Stimulated activated naive CD8-positive, alpha-beta T cell treated with anti-CD3 and anti-CD28 coated beads, Interleukin-15, Interleukin-2, amounts not matched to agents 100 U/mL and 50 U/mL, for 24 hours (primary cell): ENCODE data around the gene PDP2.

Experiments used
- ATAC-seq: fragments of 150-1000 bp; cut with Tn5 transposase; one replicate; pipeline ENCODE4 v1.10.0; 2021
- DNase-seq: peaks from one replicate; pipeline ENCODE4 v3.0.0; 2021

PDP2 gene

DNA sequence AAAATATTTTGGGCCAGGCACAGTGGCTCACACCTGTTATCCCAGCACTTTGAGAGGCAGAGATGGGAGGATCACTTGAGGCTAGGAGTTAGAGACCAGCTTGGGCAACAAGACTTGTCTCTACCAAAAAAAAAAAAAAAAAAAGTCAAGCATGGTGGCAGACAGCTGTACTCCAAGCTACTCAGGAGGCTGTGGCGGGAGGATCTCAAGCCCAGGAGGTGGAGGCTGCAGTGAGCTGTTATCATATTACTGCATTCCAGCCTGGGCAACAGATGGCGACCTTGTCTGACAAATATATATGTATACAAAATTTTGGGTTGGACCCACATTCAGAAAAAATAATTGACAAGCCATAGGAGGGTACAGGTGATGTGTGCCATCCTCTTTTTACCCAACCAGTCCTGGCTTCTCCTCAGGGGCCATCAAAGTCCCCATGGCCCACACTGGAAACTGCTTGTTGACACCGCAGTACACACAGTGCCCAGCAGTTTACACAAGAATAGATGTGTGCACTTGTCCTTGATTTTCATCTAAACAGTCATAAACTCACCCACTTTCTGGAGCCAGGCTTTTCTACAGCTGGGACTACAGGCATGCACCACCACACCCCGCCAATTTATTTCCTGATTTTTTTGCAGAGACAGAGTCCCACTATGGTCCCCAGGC lies 56.7 kb downstream of the PDP2 start:
- ATAC-seq (no peak), DNase-seq (no peak)

- no peak for ATAC-seq
Observed at GRCh38 chr16:66937725-66938337, 57.5 kb downstream of the PDP2 start.

GRCh38 chr16:66939366-66939765 lies 59.1 kb downstream of the PDP2 start:
- ATAC-seq (no peak), DNase-seq (no peak)

More at GRCh38 chr16:66937725-66938337, 57.5 kb downstream of the PDP2 start:
- no peak for DNase-seq

GRCh38 chr16:66940236-66940635 lies 59.9 kb downstream of the PDP2 start:
- no peak for DNase-seq
- no peak for ATAC-seq
